NCI-H526 treated with DMSO at 0.1 percent for 48 hours (cell line): ENCODE results near the gene LBHD2.
"Not testable (repeated sequence)": the region's sequence is repeated elsewhere in the genome, so short reads cannot be mapped to it uniquely, and the experiment has no call there.

Source experiments
- DNase-seq: peaks from one replicate; lab custom pipeline; 2025; lab: John Stamatoyannopoulos, UW

Gene LBHD2

DNA sequence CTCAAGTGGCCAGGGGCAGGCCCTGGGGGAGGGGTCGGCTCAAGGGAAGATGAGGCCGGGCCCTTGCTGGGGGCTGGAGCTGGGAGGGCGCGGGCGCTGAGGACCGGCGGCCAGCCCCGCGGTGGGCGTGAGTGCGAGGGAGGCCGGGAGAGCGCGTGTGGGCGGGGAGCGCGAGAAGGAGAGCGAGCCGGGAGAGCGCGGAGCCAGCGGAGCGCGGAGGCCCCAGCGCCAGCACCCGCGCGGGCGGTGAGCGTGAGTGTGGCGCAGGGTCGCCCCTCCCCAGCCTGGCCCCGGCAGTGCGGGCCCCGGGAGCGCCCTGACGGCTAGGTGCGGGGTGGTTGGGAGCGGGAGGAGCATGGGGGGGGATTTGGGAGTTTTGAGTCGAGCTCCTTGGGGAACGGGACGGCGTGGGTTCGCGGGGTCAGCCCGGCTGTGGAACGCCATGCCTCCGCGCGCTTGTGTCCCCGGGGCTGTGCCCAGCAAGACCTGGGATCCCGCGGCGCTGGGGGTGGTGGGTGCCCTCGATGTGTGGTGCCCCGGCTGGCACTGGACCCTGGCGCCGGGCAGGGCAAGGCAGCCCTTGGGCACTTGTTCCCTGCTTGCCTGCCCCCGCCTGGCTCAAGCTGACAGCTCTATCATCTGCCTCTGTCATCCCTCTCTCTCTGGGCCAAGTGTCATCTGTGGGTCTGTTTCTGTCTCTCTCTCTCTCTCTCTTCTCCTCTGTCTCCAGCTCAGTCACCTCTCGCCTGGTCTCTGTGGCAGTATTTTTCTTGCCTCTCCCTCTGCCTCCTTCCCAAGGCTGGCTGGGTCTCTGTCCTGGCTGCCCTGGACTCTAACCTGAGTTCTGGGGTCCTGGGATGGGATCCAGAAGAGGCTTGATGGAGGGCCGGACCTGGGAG lies at the start of gene LBHD2:
Gene LBHD2 (plus strand): TSS at position 190 of the 899 bp plus-strand sequence. CDS start 1,803 bp downstream, outside the sequence.
- DNase-seq: no peak

DNA sequence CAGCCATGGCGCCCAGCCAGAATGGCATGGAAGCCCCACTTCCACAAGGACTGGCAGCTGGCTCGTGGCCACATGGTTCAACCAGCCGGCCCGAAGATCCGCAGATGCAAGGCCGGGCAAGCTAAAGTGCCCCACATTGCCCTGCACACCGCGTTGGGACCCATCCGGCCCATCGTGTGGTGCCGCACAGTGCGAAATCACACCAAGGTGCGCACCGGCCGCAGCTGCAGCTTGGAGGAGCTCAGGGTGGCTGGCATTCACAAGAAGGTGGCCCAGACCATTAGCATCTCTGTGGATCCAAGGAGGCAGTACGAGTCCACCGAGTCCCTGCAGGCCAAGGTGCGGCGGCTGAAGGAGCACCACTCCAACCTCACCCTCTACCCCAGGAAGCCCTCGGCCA lies 42.5 kb upstream of the LBHD2 start:
- DNase-seq: no peak

DNA sequence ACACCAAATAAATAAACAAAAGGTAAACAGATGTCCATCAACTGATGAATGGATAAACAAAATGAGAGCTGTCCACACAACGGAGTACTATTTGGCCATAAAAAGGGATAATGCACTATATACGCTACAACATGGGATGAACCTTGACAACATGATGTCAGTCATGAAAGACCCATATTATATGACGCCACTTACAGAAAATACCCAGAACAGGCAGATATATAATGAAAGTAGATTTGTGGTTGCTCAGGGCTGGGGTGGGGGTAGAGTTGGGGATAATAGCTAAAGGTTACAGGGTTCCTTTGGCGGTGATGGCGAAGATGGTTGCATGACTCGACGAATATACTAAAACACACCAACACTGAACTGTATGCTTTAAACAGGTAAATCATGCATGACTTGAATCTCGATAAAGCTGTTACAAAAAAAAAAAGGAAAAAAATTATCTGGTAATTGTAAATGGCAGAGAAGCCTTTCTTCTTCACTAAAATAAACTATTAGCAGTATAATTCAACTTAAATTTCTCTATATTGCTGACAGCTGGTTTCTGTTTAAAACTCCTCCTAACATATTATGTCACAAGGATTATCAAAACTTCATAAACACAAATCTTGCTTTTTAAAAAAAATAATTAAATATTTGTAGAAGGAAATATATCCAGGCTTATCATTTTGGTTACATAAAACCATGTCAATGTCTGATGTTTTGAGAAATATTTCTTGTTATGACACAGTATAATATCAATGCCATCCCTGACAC lies 40.6 kb upstream of the LBHD2 start:
- no peak for DNase-seq

DNA sequence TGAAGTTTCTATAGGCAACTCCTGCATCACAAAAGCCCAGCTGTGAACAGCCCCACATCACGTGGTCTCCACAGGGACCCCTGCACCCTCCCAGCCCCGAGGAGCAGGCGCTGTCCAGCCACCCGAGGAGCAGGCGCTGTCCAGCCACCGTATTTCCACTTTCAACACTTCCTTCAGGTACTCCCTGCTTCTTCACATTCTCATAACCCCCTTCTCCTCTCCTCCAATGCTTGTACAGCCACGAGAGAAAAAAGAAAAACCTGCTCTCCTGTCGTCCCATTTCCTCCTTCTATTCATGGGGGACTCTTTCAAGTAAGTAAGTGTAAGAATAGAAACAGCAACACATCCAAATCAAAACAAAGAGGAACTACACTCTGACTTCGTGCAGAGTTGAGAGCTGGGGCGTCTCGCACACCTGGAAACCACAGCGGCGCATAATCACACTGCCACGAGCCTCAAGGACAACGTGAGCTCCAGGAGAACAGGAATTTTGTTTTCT lies 38.6 kb upstream of the LBHD2 start:
- no peak for DNase-seq

DNA sequence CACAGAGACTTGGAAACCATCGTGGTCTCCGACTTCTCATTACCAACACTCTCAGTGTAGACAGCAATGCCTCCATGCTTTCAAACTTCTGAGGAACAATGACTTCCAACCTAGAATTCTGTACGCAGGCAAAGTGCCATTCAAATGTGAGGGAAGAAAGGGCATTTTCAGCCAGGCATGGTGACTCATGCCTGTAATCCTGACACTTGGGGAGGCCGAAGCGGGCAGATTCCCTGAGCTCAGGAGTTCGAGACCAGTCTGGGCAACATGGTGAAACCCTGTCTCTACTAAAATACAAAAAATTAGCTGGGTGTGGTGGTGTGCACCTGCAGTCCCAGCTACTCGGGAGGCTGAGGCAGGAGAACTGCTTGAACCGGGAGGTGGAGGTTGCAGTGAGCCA lies 36.6 kb upstream of the LBHD2 start:
- DNase-seq: not testable (repeated sequence)

DNA sequence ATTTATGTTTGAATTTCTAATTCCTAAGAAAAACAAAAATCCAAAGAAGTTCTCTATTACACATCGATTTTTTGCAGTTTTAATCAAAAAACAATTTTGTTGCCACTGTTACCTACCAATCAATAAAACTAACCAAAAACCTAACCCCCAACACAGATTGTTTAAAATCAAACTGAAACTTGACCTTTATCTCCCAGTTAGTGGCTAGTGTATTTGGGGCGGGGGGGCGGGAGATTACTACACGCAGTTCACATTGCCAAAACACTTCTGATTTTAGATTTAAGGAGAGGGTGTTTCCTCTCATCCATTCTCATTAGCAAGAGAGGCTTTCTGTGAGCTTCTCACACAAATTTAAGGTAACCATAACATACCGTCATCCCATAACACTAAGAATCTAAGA lies 33.1 kb upstream of the LBHD2 start:
- DNase-seq: no peak

DNA sequence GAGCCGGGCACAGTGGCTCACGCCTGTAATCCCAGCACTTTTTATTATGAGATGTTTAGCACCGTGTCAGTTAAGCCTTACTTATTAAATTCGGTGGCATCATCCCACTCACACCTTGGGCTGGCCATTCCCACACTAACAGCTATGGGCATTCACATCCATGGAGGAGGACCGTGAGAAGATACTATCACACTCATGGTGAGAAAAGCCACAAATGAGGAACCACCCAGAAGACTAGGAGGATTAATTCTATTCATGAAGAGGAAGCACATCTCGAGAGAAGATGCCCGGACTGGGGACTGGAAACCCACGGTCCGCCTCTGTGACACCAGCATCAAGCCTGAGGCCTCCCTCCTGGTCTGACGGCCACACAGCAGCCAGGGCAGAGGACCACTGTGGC lies 31.6 kb upstream of the LBHD2 start:
- DNase-seq: no peak

DNA sequence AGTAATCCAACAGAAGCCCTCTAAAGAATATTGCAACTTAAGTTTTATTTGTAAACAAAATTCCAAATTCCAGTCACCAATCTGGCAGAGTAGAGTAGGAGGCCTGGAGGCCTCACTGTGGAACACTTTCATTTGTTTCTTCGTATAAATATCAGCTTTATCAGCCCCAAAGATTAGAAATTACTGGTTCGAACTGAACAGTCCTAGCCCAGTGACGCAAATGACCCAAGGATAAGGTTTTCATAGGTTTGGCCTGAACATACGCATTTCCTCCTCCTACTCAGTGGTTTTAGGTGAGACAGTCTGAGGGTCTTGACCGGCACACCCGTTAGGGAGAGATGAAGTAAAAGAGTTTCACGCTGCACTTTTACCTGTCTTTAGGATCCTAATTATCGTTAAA lies 28.3 kb upstream of the LBHD2 start:
- no peak for DNase-seq

DNA sequence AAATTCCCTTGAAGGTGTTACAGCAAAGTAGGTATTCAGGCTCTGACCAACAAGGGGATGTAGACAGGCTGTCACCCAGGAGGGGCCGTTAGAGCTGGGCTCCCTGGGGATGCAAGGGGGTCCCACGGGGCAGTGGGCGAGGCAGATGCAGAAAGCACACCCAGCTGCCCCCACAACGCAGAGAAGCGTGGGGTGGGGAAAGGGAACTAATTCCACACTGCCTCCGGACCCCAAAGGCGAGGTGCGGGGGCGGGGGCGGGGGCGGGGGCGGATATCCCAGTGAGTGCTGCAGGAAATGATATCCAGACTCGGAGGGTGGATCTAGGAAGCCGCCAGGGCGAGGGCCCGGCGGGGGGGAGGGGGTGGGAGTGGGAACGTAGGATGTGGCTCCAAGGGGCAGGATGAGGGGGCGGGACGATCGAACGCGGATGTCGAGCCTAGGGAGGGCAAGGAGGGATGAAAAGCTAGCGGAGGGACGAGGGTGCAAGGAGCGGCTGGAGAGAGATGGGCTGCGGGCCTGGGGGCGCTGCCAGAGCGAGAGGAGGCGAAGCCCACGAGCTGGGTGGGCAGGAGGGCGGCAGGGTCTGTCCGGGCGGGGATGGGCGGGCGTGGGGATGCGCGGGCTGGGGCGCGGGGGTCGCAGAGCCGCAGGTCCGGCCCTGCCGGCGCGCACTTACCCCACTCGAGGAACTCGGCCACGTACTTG lies 27.5 kb upstream of the LBHD2 start:
- peak; percentile 21 for DNase-seq

DNA sequence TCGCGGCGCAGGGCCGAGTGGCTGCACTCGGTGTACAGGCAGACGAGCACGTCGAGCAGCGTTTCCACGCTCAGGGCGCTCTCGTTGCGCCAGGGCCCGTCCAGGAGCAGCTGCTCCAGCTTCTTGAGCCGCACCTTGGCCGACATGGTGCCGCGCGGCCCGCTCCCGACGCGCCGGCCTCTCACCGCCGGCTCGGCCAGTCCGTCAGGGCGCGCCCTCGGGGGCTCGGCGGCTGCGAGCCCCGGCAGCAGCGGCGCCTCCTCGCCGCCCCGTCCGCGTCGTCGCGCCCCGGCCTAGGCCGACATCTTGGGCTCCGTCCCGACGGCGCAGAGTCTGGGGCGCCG lies 27.0 kb upstream of the LBHD2 start:
- peak; percentile 52 for DNase-seq

DNA sequence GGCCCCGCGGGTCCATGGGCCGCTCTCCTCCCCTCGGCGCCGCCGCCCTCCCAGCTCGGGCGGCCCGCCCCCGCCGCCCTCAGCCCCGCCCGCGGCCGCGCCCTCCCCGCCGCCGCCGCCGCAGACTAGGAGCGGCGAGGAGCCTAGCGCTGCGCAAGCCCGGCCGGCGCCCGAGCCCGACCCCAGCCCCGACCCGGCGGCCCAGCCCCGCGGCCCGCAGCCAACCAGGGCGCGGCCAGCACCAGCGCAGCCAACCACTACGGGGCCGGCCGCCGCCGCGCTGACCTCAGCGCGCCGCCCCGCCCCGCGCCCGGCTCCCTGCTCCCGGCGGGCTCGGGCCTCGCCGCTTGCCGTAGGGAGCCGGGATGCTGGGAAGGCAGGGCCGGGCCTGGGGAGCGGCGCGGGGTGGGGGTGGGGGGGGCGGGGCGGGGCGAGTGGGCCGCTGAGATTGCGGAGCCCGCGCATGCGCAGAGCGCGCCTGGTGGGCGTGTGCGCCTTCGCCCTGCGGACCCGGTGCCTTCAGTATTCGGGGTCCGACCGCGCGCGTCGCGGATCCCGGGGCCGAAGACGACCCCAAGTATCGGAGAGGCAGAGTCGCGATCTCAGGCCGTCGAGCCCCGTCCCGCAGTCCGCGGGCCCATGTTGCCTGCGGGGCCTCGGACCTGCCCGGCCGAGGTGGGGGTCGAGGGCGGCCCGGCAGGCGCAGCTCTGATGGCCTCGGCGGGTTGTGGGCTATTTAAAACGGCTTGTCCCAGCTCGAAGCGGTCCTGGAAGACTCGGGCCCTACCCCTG lies 26.4 kb upstream of the LBHD2 start, which contains the start of gene CDC42BPB:
Gene CDC42BPB (minus strand): TSS at position 178 of the 792 bp plus-strand sequence. CDS start 376 bp downstream, outside the sequence.
- DNase-seq: peak; percentile 66

DNA sequence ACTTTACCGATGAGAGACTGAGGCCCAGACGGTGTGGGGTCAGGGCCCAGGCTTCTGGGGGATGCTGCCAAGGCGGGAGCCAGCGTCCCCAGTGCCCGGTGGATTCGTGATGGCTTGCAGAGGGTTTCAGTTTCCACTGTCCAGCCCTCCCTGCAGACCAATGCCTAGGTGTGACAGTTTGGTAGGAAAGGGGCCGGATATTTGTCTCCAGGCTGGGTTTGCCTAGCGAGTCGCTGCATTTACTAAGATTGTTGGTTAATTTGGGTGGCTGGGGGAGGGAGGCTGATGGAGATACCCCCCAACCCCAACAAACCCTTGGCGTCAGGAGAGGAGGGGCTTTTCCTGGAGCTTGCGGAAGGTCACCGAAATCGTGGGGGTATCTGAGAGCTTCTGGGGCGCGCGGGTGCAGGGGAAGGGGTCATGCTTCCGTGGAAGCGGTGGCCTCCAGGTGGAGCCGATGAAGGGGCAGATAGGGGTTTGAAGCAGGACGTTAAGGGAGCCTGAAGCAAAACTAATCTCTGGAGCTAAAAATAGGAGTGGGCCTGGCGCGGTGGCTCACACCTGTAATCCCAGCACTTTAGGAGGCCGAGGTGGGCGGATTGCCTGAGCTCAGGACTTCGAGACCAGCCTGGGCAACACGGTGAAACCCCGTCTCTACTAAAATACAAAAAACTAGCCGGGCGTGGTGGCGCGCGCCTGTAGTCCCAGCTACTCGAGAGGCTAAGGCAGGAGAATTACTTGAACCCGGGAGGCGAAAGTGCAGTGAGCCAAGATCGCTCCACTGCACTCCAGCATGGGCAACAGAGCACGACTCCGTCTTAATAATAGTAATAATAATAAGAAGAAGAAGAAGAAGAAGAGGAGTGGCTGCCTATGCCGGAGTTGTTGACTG lies 25.6 kb upstream of the LBHD2 start:
- DNase-seq: no peak

DNA sequence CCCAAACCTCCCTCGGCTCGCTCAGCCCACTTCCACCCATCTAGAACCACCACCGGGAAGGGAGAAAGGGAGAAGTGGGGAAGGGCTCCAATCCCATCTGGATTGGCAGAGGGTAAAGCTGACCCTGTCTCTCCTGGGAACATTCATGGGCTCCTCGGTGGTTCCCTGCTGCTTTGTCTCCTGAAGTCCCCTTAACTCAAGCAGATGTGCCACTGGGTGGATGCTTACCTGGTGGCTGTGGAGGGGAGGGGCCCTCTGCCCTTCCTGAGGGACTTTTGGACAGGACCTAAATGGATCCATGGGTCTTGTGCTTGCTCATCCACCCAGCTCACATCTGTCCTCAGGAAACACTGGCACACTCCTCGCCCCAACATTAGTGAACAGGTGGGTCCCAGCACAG lies 24.5 kb upstream of the LBHD2 start:
- no peak for DNase-seq

DNA sequence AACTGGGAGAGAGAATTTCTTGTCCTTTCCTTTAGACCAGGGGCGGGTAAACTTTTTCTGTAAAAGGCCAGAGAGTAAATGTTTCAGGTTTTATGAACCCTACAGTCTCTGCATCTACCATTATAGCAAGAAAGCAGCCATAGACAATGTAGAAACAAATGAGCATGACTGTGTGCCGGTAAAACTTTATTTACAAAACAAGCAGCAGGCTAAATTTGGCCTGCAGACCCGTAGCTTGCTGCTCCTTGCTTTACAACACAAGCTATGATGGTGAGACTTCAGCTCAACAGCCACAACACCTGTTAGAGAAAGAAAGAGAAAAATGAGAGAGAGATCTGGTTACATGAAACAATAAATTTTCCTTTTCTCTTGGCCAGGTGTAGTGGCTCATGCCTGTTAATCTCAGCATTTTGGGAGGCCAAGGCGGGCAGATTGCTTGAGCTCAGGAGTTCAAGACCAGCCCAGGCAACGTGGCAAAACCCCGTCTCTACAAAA lies 22.5 kb upstream of the LBHD2 start:
- no peak for DNase-seq

DNA sequence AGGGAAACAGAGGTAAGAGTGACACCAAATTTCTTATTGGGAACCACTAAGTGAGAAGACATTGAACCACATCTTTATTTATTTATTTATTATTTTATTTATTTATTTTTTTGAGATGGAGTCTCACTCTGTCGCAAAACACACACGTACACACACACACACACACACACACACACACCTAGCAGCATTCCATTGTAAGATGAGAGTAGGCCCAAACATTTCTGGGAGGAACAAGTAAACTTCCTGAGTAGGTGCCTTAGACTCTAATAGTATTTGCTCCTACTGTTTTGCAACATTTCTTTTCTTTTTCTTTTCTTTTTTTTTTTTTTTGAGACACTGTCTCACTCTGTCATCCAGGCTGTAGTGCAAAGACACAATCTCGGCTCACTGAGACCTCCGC lies 19.6 kb upstream of the LBHD2 start:
- DNase-seq: no peak

DNA sequence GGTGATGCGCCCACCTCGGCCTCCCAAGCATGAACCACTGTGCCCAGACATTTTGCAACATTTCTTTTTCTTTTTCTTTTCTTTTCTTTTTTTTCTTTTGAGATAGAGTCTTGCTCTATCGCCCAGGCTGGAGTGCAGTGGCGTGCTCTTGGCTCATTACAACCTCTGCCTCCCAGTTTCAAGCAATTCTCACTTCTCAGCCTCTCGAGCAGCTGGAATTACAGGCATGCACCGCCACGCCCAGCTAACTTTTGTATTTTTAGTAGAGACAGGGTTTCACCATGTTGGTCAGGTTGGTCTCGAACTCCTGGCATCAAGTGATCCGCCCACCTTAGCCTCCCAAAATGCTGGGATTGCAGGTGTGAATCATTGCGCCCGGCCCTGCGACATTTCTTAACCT lies 19.0 kb upstream of the LBHD2 start:
- DNase-seq: no peak

DNA sequence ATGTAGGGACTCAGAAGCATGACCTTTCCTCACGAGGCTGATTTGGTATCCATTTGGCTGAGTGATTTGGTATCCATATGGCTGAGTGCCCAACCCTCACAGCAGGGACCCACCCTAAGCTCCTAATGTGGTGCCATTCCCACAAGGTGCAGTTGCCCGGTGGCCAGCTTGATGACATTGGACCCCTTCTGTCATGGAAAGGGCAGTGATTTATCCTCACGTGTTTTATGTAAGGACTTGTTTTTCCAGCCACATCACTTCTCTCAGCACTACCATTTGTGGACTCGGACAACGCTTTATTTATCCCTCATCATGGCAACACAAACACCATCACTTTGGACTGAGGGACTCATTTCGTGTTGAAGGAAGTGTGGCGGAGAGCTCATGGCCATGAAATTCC lies 18.1 kb upstream of the LBHD2 start:
- DNase-seq: no peak

DNA sequence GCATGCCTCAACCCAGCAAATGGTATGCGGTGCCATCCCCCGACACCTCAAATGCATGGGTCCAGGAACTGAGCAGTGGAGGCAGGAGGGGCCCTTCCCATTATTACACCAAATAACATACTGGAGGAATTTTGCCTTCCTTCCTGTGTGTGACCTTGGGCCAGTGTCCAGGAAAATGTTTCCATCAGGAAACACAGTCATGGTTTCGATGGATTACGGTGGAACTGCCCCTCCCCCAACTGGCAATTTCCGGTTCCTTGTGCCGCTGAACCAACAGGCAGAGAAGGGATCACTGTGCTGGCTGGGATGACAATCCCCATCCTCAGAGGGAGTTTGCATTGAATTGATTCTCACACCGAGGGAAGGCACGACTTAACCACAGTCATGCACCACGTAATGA lies 17.6 kb upstream of the LBHD2 start:
- DNase-seq: no peak

DNA sequence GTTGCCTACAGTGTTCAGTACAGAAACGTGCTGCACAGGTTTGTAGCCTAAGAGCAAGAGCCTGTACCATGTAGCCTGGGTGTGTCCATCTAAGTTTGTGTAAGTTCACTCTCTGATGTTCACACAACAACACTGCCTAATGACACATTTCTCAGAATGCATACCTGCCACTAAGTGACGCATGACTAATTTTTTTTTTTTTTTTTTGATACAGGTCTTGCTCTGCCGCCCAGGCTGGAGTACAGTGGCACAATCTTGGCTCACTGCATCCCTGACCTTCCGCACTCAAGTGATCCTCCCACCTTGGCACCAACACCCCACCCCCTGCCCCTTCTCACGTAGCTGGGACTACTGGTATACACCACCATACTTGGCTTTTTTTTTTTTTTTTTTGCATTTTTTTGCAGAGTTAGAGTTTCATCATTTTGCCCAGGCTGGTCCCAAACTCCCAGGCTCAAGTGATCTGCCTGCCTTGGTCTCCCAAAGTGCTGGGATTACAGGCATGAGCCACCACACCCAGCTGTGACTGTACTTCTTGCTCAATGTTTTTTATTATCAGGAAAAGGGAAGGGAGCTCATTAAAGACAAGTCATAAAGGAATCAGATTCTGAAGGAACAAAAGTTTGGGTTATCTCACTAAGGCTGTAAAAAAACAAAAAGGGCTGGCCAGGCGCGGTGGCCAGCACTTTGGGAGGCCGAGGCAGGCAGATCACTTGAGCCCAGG lies 16.6 kb upstream of the LBHD2 start:
- DNase-seq: no peak
